GM12878 (cell line): Measurements from ENCODE around the gene RPGRIP1. TPM values are rescaled to one million over a fixed set of nuclear protein-coding genes. Genes with fewer than 3 reads are reported as not detected.

ENCODE experiments used
- BRCA1 ChIP-seq: IDR thresholded peaks from 2 replicates; pipeline ENCODE4 v1.6.1; 2011; ENCODE audit warnings: low read depth, low read length, improper control_type of control experiment
- IRF4 ChIP-seq: IDR thresholded peaks from 2 replicates; pipeline ENCODE4 v1.6.1; 2011; ENCODE audit warnings: low read depth, low read length
- JUND ChIP-seq: IDR thresholded peaks from 2 replicates; pipeline ENCODE4 v1.6.1; 2012; ENCODE audit warnings: low read depth, mild to moderate bottlenecking, low read length, improper control_type of control experiment, moderate library complexity
- MTA2 ChIP-seq: fragments of 450-650 bp; IDR thresholded peaks from 2 replicates; pipeline ENCODE4 v1.6.1; 2016; ENCODE audit warnings: low read depth, mild to moderate bottlenecking, moderate library complexity
- MYC ChIP-seq: IDR thresholded peaks from 2 replicates; pipeline ENCODE4 v1.6.1; 2011; ENCODE audit warnings: mild to moderate bottlenecking, low read length, moderate library complexity, inconsistent platforms; ENCODE audit not compliant: insufficient read depth, insufficient replicate concordance, insufficient read length, severe bottlenecking
- POLR2AphosphoS2 ChIP-seq: IDR thresholded peaks from 2 replicates; pipeline ENCODE4 v1.6.1; 2011; ENCODE audit warnings: low read depth, mild to moderate bottlenecking, low read length, improper control_type of control experiment, moderate library complexity
- RELA ChIP-seq: fragments of 450-650 bp; IDR thresholded peaks from 2 replicates; pipeline ENCODE4 v1.8.0; 2014; ENCODE audit warnings: borderline replicate concordance; ENCODE audit not compliant: partially characterized antibody
- RUNX3 ChIP-seq: IDR thresholded peaks from 2 replicates; pipeline ENCODE4 v1.6.1; 2012; ENCODE audit warnings: low read length, inconsistent platforms
- SIX5 ChIP-seq: IDR thresholded peaks from 2 replicates; pipeline ENCODE4 v1.6.1; 2011; ENCODE audit warnings: mild to moderate bottlenecking, low read depth, low read length, moderate library complexity; ENCODE audit not compliant: severe bottlenecking
- SRF ChIP-seq, 2 experiments: IDR thresholded peaks; 2 replicates each; pipeline ENCODE4 v1.6.1; 2011; ENCODE audit warnings: low read depth in 2 of 2, low read length in 2 of 2, mild to moderate bottlenecking in 1 of 2, moderate library complexity in 1 of 2
- ZBED1 ChIP-seq: IDR thresholded peaks from 2 replicates; pipeline ENCODE4 v1.6.1; 2016; ENCODE audit warnings: borderline replicate concordance
- ZNF207 ChIP-seq: fragments of 450-650 bp; IDR thresholded peaks from 2 replicates; pipeline ENCODE4 v1.6.1; 2014; ENCODE audit warnings: antibody characterized with exemption, mild to moderate bottlenecking, borderline replicate concordance
- ZNF274 ChIP-seq: IDR thresholded peaks from one replicate; pipeline ENCODE4 v1.8.0; 2011; ENCODE audit not compliant: insufficient read length, insufficient read depth
- ZNF384 ChIP-seq: IDR thresholded peaks from 2 replicates; pipeline ENCODE4 v1.6.1; 2012; ENCODE audit warnings: low read depth, mild to moderate bottlenecking, low read length, improper control_type of control experiment, borderline replicate concordance
- polyA plus RNA-seq, 11 experiments: library from polyadenylated mRNA; depleted of rRNA in 4 of 11; unstranded in 6 of 11; stranded (reverse) in 5 of 11; fragments of >200 nt; fragmentation: Nextera tagmentation in 4 of 11; fragmentation: Illumina TruSeq in 1 of 11; extraction: Ambion mirVana in 4 of 11; extraction: Trizol in 1 of 11; gene quantifications; 1 replicate in 1 of 11; 2 replicates in 10 of 11; pipeline versions ENCODE4 v1.2.1 to v1.2.3, GENCODE V29; 2011 to 2016; ENCODE audit warnings: inconsistent platforms in 2 of 11, missing spikeins in 2 of 11, low read depth in 1 of 11
- total RNA-seq, 4 experiments: library from RNA; depleted of rRNA in 3 of 4; stranded (reverse); fragments of >200 nt in 3 of 4; fragmentation: Illumina TruSeq in 1 of 4; extraction: Trizol in 1 of 4; gene quantifications; 2 replicates each; pipeline versions ENCODE4 v1.2.1 to v1.2.3, GENCODE V29; 2013 to 2021
- TF ChIP-seq, protein P1 (sequence below): IDR thresholded peaks from 2 replicates; pipeline ENCODE4 v1.6.1; 2012; ENCODE audit warnings: low read depth, low read length, improper control_type of control experiment
- TF ChIP-seq, protein P2 (sequence below): fragments of 450-650 bp; IDR thresholded peaks from 2 replicates; pipeline ENCODE4 v1.6.1; 2017; ENCODE audit warnings: mild to moderate bottlenecking
- TF ChIP-seq, protein P3 (sequence below): IDR thresholded peaks from 2 replicates; pipeline ENCODE4 v1.6.1; 2011; ENCODE audit warnings: borderline replicate concordance, low read depth, mild to moderate bottlenecking, moderate library complexity, mixed read lengths, low read length; ENCODE audit not compliant: insufficient read depth; ENCODE audit errors: extremely low read length
- TF ChIP-seq, protein P4 (sequence below): fragments of 450-650 bp; formaldehyde crosslinking; IDR thresholded peaks from 2 replicates; pipeline ENCODE4 v1.5.0; 2022; ENCODE audit warnings: mild to moderate bottlenecking, missing genetic modification characterization
- TF ChIP-seq, protein P5 (sequence below): IDR thresholded peaks from 2 replicates; pipeline ENCODE4 v1.6.1; 2011; ENCODE audit warnings: mild to moderate bottlenecking, low read depth, low read length, moderate library complexity; ENCODE audit not compliant: insufficient replicate concordance
- TF ChIP-seq, protein P6 (sequence below): fragments of 450-650 bp; IDR thresholded peaks from 2 replicates; pipeline ENCODE4 v1.6.1; 2014; ENCODE audit warnings: mild to moderate bottlenecking

RPGRIP1 gene
- total and polyA plus RNA-seq, 10 of the 15 experiments (the other 5 are each of a cell fraction or from before 2014, with no cell fraction given): 0.07 to 1.1 (median 0.30) TPM; not detected in 1

DNA sequence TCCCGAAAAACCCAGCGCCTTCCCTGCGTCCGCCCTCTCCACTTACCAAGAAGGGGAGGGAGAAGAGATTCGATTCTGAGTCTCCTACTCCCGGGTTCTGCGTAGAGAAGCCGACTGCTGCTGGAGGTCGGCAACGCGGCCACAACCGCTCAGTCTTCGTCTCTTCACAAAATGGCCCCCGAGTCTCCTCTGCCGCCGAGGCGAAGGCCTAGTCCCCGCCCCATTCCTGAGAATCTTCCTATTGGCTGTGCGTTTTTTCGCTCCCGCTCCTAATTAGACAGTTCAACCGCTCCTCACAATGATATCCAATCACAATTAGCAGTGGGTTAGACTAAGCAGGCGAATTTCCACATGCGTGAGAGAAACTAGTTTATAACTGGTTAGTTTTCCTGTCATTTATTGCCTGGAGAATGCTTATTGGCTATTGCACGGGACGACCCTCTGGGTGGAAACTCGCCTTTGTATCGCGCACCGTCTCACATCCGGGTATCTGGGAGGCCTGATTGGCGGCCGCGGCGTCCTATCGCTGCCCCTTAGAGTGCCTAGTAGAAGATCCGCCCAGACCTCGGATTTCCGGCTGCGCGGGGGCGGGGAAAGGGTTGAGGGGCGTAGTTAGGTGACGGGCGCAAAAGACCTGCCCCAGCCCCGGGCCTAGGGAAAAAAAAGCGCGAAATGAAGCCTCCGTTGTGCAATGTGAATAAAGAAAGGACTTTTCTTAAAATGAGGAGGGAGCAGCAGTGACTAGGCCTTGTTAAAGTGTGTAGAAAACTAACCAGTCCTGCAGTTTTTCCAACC is 10.4 kb upstream of the RPGRIP1 start, which contains the start of gene HNRNPC (continued):
- TF ChIP-seq, protein P1, sequence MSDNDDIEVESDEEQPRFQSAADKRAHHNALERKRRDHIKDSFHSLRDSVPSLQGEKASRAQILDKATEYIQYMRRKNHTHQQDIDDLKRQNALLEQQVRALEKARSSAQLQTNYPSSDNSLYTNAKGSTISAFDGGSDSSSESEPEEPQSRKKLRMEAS: no peak; the same call in none of the 2 replicates
- TF ChIP-seq POLR2AphosphoS2 (peak; percentile 95), BRCA1 (no peak), JUND (no peak), MYC (no peak), ZBED1 (0 out of 2 replicates have a peak, but pooled peaks have one; percentile 57), IRF4 (no peak), ZNF207 (no peak; the same call in none of the 2 replicates), RELA (peak; percentile 15), SIX5 (peak; percentile 25), RUNX3 (no peak), MTA2 (no peak), ZNF384 (peak; percentile 14; the same call in 1 of the 2 replicates), SRF (IDR thresholded peaks at IDR 0.05; ENCODE audit: low read depth in 2 of 2, low read length in 2 of 2) (0 out of 4 replicates have a peak, but pooled peaks of 1 of the 2 experiments have one; percentile 30), ZNF274 (no peak)
- TF ChIP-seq, protein P2, sequence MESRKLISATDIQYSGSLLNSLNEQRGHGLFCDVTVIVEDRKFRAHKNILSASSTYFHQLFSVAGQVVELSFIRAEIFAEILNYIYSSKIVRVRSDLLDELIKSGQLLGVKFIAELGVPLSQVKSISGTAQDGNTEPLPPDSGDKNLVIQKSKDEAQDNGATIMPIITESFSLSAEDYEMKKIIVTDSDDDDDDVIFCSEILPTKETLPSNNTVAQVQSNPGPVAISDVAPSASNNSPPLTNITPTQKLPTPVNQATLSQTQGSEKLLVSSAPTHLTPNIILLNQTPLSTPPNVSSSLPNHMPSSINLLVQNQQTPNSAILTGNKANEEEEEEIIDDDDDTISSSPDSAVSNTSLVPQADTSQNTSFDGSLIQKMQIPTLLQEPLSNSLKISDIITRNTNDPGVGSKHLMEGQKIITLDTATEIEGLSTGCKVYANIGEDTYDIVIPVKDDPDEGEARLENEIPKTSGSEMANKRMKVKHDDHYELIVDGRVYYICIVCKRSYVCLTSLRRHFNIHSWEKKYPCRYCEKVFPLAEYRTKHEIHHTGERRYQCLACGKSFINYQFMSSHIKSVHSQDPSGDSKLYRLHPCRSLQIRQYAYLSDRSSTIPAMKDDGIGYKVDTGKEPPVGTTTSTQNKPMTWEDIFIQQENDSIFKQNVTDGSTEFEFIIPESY: no peak; the same call in 1 of the 2 replicates
- TF ChIP-seq, protein P3, sequence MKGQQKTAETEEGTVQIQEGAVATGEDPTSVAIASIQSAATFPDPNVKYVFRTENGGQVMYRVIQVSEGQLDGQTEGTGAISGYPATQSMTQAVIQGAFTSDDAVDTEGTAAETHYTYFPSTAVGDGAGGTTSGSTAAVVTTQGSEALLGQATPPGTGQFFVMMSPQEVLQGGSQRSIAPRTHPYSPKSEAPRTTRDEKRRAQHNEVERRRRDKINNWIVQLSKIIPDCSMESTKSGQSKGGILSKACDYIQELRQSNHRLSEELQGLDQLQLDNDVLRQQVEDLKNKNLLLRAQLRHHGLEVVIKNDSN: no peak
- TF ChIP-seq, protein P4, sequence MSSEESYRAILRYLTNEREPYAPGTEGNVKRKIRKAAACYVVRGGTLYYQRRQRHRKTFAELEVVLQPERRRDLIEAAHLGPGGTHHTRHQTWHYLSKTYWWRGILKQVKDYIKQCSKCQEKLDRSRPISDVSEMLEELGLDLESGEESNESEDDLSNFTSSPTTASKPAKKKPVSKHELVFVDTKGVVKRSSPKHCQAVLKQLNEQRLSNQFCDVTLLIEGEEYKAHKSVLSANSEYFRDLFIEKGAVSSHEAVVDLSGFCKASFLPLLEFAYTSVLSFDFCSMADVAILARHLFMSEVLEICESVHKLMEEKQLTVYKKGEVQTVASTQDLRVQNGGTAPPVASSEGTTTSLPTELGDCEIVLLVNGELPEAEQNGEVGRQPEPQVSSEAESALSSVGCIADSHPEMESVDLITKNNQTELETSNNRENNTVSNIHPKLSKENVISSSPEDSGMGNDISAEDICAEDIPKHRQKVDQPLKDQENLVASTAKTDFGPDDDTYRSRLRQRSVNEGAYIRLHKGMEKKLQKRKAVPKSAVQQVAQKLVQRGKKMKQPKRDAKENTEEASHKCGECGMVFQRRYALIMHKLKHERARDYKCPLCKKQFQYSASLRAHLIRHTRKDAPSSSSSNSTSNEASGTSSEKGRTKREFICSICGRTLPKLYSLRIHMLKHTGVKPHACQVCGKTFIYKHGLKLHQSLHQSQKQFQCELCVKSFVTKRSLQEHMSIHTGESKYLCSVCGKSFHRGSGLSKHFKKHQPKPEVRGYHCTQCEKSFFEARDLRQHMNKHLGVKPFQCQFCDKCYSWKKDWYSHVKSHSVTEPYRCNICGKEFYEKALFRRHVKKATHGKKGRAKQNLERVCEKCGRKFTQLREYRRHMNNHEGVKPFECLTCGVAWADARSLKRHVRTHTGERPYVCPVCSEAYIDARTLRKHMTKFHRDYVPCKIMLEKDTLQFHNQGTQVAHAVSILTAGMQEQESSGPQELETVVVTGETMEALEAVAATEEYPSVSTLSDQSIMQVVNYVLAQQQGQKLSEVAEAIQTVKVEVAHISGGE (CRISPR knock-in tag): no peak
- TF ChIP-seq, protein P5, sequence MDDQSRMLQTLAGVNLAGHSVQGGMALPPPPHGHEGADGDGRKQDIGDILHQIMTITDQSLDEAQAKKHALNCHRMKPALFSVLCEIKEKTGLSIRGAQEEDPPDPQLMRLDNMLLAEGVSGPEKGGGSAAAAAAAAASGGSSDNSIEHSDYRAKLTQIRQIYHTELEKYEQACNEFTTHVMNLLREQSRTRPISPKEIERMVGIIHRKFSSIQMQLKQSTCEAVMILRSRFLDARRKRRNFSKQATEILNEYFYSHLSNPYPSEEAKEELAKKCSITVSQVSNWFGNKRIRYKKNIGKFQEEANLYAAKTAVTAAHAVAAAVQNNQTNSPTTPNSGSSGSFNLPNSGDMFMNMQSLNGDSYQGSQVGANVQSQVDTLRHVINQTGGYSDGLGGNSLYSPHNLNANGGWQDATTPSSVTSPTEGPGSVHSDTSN: peak; percentile 95
- TF ChIP-seq, protein P6, sequence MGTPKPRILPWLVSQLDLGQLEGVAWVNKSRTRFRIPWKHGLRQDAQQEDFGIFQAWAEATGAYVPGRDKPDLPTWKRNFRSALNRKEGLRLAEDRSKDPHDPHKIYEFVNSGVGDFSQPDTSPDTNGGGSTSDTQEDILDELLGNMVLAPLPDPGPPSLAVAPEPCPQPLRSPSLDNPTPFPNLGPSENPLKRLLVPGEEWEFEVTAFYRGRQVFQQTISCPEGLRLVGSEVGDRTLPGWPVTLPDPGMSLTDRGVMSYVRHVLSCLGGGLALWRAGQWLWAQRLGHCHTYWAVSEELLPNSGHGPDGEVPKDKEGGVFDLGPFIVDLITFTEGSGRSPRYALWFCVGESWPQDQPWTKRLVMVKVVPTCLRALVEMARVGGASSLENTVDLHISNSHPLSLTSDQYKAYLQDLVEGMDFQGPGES: peak; percentile 100
